Breast epithelium (tissue), 3 donors: ENCODE results near the gene PRTFDC1.

Experiments used
- CTCF ChIP-seq, 3 donors: fragments of 450-650 bp; IDR thresholded peaks; one replicate each; pipeline ENCODE4 v1.5.1; 2016 to 2017; ENCODE audit warnings: antibody characterized with exemption in 3 of 3, mild to moderate bottlenecking in 3 of 3, moderate library complexity in 3 of 3
- POLR2A ChIP-seq: fragments of 450-650 bp; IDR thresholded peaks from one replicate; pipeline ENCODE4 v1.6.1; 2016; ENCODE audit warnings: antibody characterized with exemption, mild to moderate bottlenecking, moderate library complexity

GRCh38 chr10:24959382-24959730 lies 7.0 kb upstream of the PRTFDC1 start:
- TF ChIP-seq POLR2A (no peak), CTCF (IDR thresholded peaks at IDR 0.05) (no peak)
